GM23338 (cell line): ENCODE data around the gene GOLGA1. TPM values are rescaled to one million over a fixed set of nuclear protein-coding genes. Genes with fewer than 3 reads are reported as not detected.

Experiments
- ATAC-seq: fragments of 200-7000 bp; cut with Tn5 transposase; 3 replicates; pipeline ENCODE4 v1.9.1; 2020
- DNase-seq: peaks from one replicate; pipeline ENCODE4 v3.0.0-alpha.2; 2015; ENCODE audit warnings: low spot score
- H2AFZ ChIP-seq: fragments of 200-600 bp; sonication (generic); 2 replicates; pipeline ENCODE4 v1.8.0; 2016; ENCODE audit warnings: antibody characterized with exemption, mild to moderate bottlenecking, moderate library complexity
- H3F3A ChIP-seq: fragments of 200-600 bp; sonication (generic); replicated peaks from 2 replicates; pipeline ENCODE4 v1.8.0; 2017; ENCODE audit warnings: antibody characterized with exemption, mixed run types, low read depth
- H3K27ac ChIP-seq: fragments of 200-600 bp; sonication (generic); 2 replicates; pipeline ENCODE4 v1.6.1; 2016; ENCODE audit warnings: low read depth
- H3K27me3 ChIP-seq: fragments of 200-600 bp; sonication (generic); 2 replicates; pipeline ENCODE4 v1.8.0; 2016; ENCODE audit warnings: mild to moderate bottlenecking, mixed run types, moderate library complexity; ENCODE audit not compliant: insufficient read depth
- H3K36me3 ChIP-seq: fragments of 200-600 bp; sonication (generic); 2 replicates; pipeline ENCODE4 v1.8.0; 2016; ENCODE audit warnings: mild to moderate bottlenecking; ENCODE audit not compliant: insufficient read depth
- H3K4me1 ChIP-seq: fragments of 200-600 bp; sonication (generic); 2 replicates; pipeline ENCODE4 v1.8.0; 2016; ENCODE audit warnings: mild to moderate bottlenecking, moderate library complexity; ENCODE audit not compliant: insufficient read depth
- H3K4me2 ChIP-seq: fragments of 200-600 bp; sonication (generic); 2 replicates; pipeline ENCODE4 v1.7.1; 2017; ENCODE audit warnings: mixed run types
- H3K4me3 ChIP-seq: fragments of 200-600 bp; sonication (generic); 2 replicates; pipeline ENCODE4 v1.6.1; 2016; ENCODE audit warnings: mixed run types
- H3K79me2 ChIP-seq: fragments of 200-600 bp; sonication (generic); replicated peaks from 2 replicates; pipeline ENCODE4 v1.8.0; 2017; ENCODE audit warnings: mild to moderate bottlenecking; ENCODE audit not compliant: insufficient read depth
- H3K9me2 ChIP-seq: fragments of 200-600 bp; sonication (generic); 2 replicates; pipeline ENCODE4 v1.8.0; 2017; ENCODE audit not compliant: insufficient read depth
- H4K20me1 ChIP-seq: fragments of 200-600 bp; sonication (generic); replicated peaks from 2 replicates; pipeline ENCODE4 v1.8.0; 2017; ENCODE audit warnings: mild to moderate bottlenecking; ENCODE audit not compliant: insufficient read depth
- H3K27ac Mint-ChIP-seq: 2 replicates; pipeline ENCODE4 v1.8.0; 2020; ENCODE audit warnings: inconsistent platforms, mild to moderate bottlenecking, moderate library complexity, mixed read lengths
- H3K27me3 Mint-ChIP-seq: 3 replicates; pipeline ENCODE4 v1.8.0; 2022; ENCODE audit warnings: low read depth, mild to moderate bottlenecking, moderate library complexity, mixed read lengths, inconsistent platforms; ENCODE audit not compliant: insufficient read depth, poor library complexity
- H3K36me3 Mint-ChIP-seq: 3 replicates; pipeline ENCODE4 v1.8.0; 2021; ENCODE audit warnings: low read depth, mild to moderate bottlenecking, inconsistent platforms, moderate library complexity, mixed read lengths
- H3K4me1 Mint-ChIP-seq: 3 replicates; pipeline ENCODE4 v1.8.0; 2020; ENCODE audit warnings: mild to moderate bottlenecking, inconsistent platforms, mixed read lengths
- H3K4me3 Mint-ChIP-seq: 3 replicates; pipeline ENCODE4 v1.8.0; 2021; ENCODE audit warnings: moderate library complexity, mild to moderate bottlenecking, inconsistent platforms, mixed read lengths
- H3K9me3 Mint-ChIP-seq: 3 replicates; pipeline ENCODE4 v1.8.0; 2020; ENCODE audit warnings: moderate library complexity, mild to moderate bottlenecking, inconsistent platforms, mixed read lengths
- CREB1 ChIP-seq: fragments of 250-450 bp; sonication (Bioruptor Pico); IDR thresholded peaks from 2 replicates; pipeline ENCODE4 v1.5.0; 2020; ENCODE audit warnings: low read depth, mild to moderate bottlenecking, moderate library complexity
- CTCF ChIP-seq, 2 experiments: fragments of 200-600 bp in 1 of 2; sonication (generic) in 1 of 2; conservative IDR thresholded peaks; 2 replicates each; pipeline versions ENCODE4 v1.5.1 to v1.6.1; 2016 to 2017; ENCODE audit warnings: antibody characterized with exemption in 2 of 2, low read depth in 2 of 2, mild to moderate bottlenecking in 2 of 2, moderate library complexity in 1 of 2
- ETS1 ChIP-seq: IDR thresholded peaks from 2 replicates; pipeline ENCODE4 v1.6.1; 2016; ENCODE audit warnings: antibody characterized with exemption
- EZH2 ChIP-seq: fragments of 200-600 bp; sonication (generic); IDR thresholded peaks from one replicate; pipeline ENCODE4 v1.8.0; 2017; ENCODE audit warnings: antibody characterized with exemption, mild to moderate bottlenecking, low read depth; ENCODE audit not compliant: unreplicated experiment
- EZH2phosphoT487 ChIP-seq: fragments of 200-600 bp; sonication (generic); IDR thresholded peaks from one replicate; pipeline ENCODE4 v1.8.1; 2018; ENCODE audit warnings: antibody characterized with exemption; ENCODE audit not compliant: unreplicated experiment
- JUNB ChIP-seq: IDR thresholded peaks from one replicate; pipeline ENCODE4 v1.6.1; 2016; ENCODE audit warnings: antibody characterized with exemption; ENCODE audit not compliant: unreplicated experiment
- NANOG ChIP-seq: IDR thresholded peaks from 2 replicates; pipeline ENCODE4 v1.6.1; 2016; ENCODE audit warnings: antibody characterized with exemption, borderline replicate concordance
- POLR2AphosphoS5 ChIP-seq: IDR thresholded peaks from 2 replicates; pipeline ENCODE4 v1.6.1; 2016; ENCODE audit warnings: antibody characterized with exemption, low read depth
- REST ChIP-seq: IDR thresholded peaks from one replicate; pipeline ENCODE4 v1.6.1; 2018; ENCODE audit warnings: antibody characterized with exemption; ENCODE audit not compliant: unreplicated experiment
- STAT1 ChIP-seq: IDR thresholded peaks from one replicate; pipeline ENCODE4 v1.6.1; 2016; ENCODE audit warnings: antibody characterized with exemption; ENCODE audit not compliant: unreplicated experiment
- ZNF114 ChIP-seq: fragments of 250-450 bp; sonication (Bioruptor Pico); IDR thresholded peaks from 2 replicates; pipeline ENCODE4 v1.5.0; 2020; ENCODE audit warnings: mild to moderate bottlenecking, moderate library complexity
- ZNF331 ChIP-seq: fragments of 250-450 bp; sonication (Bioruptor Pico); IDR thresholded peaks from 2 replicates; pipeline ENCODE4 v1.5.0; 2020; ENCODE audit warnings: low read depth, mild to moderate bottlenecking, moderate library complexity
- ZNF462 ChIP-seq: fragments of 250-450 bp; sonication (Bioruptor Pico); IDR thresholded peaks from 2 replicates; pipeline ENCODE4 v1.5.0; 2020; ENCODE audit warnings: mild to moderate bottlenecking, moderate library complexity
- polyA plus RNA-seq: library from polyadenylated mRNA; unstranded; fragments of >200 nt; fragmentation: Nextera tagmentation; extraction: Ambion mirVana; gene quantifications from 2 replicates; pipeline ENCODE4 v1.2.1, GENCODE V29; 2016
- total RNA-seq: library from RNA; depleted of rRNA; stranded (reverse); fragments of >200 nt; shearing (Covaris generic); gene quantifications from 2 replicates; pipeline ENCODE4 v1.2.3, GENCODE V29; 2014

Gene GOLGA1
- total and polyA plus RNA-seq, 2 experiments from 2014 or later = 6.1 to 8.0 TPM

GRCh38 chr9:124886461-124886860 is 54.4 kb downstream of the GOLGA1 start:
- no peaks in the 10 kb centered on the region for H3K36me3 ChIP-seq
- ATAC-seq (no peak), DNase-seq (no peak)
- H3F3A ChIP-seq = 0 out of 2 replicates have a peak, but pooled peaks cover 12% of the 10 kb centered on the region
- H3K36me3 Mint-ChIP-seq = no peaks in the 10 kb centered on the region; the same call in 2 of the 3 replicates
- H3K27me3 Mint-ChIP-seq = peaks cover 13% of the 10 kb centered on the region
- no peak overlapping the region for H3K4me3 Mint-ChIP-seq
- H3K27ac ChIP-seq = no peak overlapping the region
- H3K4me1 Mint-ChIP-seq = peaks cover 32% of the 10 kb centered on the region
- peaks cover 8% of the 10 kb centered on the region for H3K4me1 ChIP-seq
- 0 out of 2 replicates have a peak, but pooled peaks cover 3% of the 10 kb centered on the region for H4K20me1 ChIP-seq
- H2AFZ ChIP-seq = no peak overlapping the region
- no peaks in the 10 kb centered on the region for H3K9me2 ChIP-seq
- no peak overlapping the region for H3K4me2 ChIP-seq
- no peaks in the 10 kb centered on the region for H3K27me3 ChIP-seq
- TF ChIP-seq CTCF (conservative IDR thresholded peaks at IDR 0.05; ENCODE audit: low read depth in 2 of 2) (no peak), ZNF462 (CRISPR knock-in tag) (no peak), EZH2phosphoT487 (no peak), POLR2AphosphoS5 (no peak), NANOG (no peak), ZNF114 (CRISPR knock-in tag) (no peak), REST (no peak), CREB1 (CRISPR knock-in tag) (no peak), EZH2 (no peak), STAT1 (no peak), JUNB (no peak), ETS1 (no peak), ZNF331 (CRISPR knock-in tag) (no peak)
- H3K27ac Mint-ChIP-seq = no peak overlapping the region
- H3K9me3 Mint-ChIP-seq = no peaks in the 10 kb centered on the region; the same call in 2 of the 3 replicates
- H3K79me2 ChIP-seq = no peaks in the 10 kb centered on the region
- no peak overlapping the region for H3K4me3 ChIP-seq
